Measurements from ENCODE around the gene ITIH2.

DNA sequence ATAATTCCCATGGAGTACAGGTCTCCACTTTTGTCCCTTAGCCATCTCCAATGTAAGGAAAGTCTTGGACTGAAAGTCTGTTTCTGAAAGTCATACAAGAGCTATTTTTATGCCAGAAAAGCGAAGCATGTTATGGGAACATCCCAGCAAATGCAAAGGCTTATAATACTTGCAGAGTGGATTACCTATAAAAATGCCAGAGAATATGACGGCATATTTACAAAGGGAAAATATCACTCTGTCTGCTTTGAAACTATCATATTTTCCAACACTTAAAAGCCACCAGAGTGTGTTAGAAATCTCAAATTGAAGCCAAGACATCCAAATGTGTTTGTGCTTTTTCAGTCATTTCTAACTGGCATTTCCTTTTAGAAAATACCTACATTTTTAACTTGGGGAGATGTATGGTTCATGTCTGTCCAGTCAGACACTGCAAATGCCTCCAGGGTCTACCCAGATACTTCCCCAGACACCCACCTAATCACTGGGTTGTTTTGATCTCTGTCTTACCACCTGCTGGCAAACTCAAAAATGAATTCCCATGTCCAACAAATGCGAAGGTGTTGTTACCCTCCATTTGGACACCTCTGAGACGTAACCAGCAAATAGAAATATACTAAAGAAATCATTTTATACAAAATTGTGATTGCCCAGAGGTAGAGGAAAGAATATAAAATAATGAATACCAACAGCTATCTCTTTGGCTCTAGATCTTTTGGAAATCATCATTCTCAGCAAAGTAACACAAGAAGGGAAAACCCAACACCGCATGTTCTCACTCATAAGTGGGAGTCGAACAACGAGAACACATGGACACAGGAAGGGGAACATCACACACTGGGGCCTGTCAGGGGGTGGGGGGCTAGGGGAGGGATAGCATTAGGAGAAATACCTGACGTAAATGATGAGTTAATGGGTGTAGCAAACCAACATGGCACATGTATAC is 1.2 kb downstream of the ITIH2 start:
- TF ChIP-seq, protein P1, sequence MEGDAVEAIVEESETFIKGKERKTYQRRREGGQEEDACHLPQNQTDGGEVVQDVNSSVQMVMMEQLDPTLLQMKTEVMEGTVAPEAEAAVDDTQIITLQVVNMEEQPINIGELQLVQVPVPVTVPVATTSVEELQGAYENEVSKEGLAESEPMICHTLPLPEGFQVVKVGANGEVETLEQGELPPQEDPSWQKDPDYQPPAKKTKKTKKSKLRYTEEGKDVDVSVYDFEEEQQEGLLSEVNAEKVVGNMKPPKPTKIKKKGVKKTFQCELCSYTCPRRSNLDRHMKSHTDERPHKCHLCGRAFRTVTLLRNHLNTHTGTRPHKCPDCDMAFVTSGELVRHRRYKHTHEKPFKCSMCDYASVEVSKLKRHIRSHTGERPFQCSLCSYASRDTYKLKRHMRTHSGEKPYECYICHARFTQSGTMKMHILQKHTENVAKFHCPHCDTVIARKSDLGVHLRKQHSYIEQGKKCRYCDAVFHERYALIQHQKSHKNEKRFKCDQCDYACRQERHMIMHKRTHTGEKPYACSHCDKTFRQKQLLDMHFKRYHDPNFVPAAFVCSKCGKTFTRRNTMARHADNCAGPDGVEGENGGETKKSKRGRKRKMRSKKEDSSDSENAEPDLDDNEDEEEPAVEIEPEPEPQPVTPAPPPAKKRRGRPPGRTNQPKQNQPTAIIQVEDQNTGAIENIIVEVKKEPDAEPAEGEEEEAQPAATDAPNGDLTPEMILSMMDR (IDR thresholded peaks at IDR 0.05) = no peak
- TF ChIP-seq POLR2A (IDR thresholded peaks at IDR 0.05) (no peak), POLR2AphosphoS5 (IDR thresholded peaks at IDR 0.05) (no peak), EP300 (IDR thresholded peaks at IDR 0.05) (no peak)

Measured in gastroesophageal sphincter (tissue), 3 donors.